Colonic mucosa (tissue), 4 donors: ENCODE results near the gene PPP2R5E. TPM values are rescaled to one million over a fixed set of nuclear protein-coding genes. Genes with fewer than 3 reads are reported as not detected.

Experiments
- DNase-seq: peaks from one replicate; pipeline ENCODE4 v3.0.0-alpha.2; 2020
- H3K27ac ChIP-seq: fragments of 200-600 bp; one replicate; pipeline ENCODE4 v1.8.0; 2021
- H3K27me3 ChIP-seq: fragments of 200-600 bp; one replicate; pipeline ENCODE4 v1.8.0; 2021
- H3K36me3 ChIP-seq: fragments of 200-600 bp; one replicate; pipeline ENCODE4 v1.8.0; 2021
- H3K4me1 ChIP-seq: fragments of 200-600 bp; one replicate; pipeline ENCODE4 v1.8.0; 2021; ENCODE audit warnings: mild to moderate bottlenecking
- H3K4me3 ChIP-seq: fragments of 200-600 bp; one replicate; pipeline ENCODE4 v1.8.0; 2021
- H3K9ac ChIP-seq, 2 donors: one replicate each; pipeline ENCODE4 v1.7.0; 2013; ENCODE audit warnings: control low read depth in 2 of 2, low read depth in 2 of 2, low read length in 2 of 2
- H3K9me3 ChIP-seq: fragments of 200-600 bp; one replicate; pipeline ENCODE4 v1.8.0; 2021
- intact Hi-C: fragments of 100-400 bp; cut with DNase I; formaldehyde crosslinking; loops from one replicate; pipeline ENCODE4 v1.14.1; 2022
- total RNA-seq, 2 donors: library from RNA; stranded (reverse); fragmentation: NEBNext Ultra II Directional in 1 of 2; extraction: Animal tissue kit (Norgen Biotek cat#: 25700) in 1 of 2; gene quantifications; one replicate each; pipeline ENCODE4 v1.2.1, GENCODE V29; 2021
- TF ChIP-seq, protein P1 (sequence below): fragments of 200-600 bp; IDR thresholded peaks from one replicate; pipeline ENCODE4 v1.8.0; 2022; ENCODE audit warnings: antibody characterized with exemption, mild to moderate bottlenecking
- donor health status: healthy.
- donor health status: DM: no; HTN: no; CAD: no.
- donor health status: DM: no; HTN: no; CAD: no.

Gene PPP2R5E
- total RNA-seq, 2 donors from 2014 or later = 58.0 to 62.7 TPM

DNA sequence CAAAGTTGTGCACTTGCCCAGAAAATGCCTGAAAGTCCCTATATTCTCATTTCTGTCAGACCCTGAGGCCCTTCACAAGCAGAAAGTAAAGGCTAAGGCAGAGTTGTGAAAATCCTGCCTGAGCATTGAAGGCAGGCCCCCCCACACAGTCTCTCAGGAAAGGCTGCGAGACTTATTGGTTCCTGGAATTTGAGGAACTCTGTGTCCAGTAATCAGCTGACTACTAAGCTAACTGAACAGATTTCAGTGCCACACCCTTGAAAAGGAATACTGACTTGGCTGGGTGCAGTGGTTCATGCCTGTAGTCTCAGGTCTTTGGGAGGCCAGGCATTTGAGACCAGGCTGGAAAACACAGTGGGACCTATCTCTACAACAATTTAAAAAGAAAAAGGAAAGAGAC is 21.1 kb upstream of the PPP2R5E start:
- Histone ChIP-seq H3K4me1 (no peaks in the 10 kb centered on the region), H3K36me3 (no peaks in the 10 kb centered on the region), H3K4me3 (no peak overlapping the region), H3K9me3 (no peaks in the 10 kb centered on the region), H3K9ac (no peak overlapping the region), H3K27me3 (no peaks in the 10 kb centered on the region), H3K27ac (no peak overlapping the region)
- intact Hi-C loops = no loop called here
- DNase-seq = peak; percentile 27
- TF ChIP-seq, protein P1, sequence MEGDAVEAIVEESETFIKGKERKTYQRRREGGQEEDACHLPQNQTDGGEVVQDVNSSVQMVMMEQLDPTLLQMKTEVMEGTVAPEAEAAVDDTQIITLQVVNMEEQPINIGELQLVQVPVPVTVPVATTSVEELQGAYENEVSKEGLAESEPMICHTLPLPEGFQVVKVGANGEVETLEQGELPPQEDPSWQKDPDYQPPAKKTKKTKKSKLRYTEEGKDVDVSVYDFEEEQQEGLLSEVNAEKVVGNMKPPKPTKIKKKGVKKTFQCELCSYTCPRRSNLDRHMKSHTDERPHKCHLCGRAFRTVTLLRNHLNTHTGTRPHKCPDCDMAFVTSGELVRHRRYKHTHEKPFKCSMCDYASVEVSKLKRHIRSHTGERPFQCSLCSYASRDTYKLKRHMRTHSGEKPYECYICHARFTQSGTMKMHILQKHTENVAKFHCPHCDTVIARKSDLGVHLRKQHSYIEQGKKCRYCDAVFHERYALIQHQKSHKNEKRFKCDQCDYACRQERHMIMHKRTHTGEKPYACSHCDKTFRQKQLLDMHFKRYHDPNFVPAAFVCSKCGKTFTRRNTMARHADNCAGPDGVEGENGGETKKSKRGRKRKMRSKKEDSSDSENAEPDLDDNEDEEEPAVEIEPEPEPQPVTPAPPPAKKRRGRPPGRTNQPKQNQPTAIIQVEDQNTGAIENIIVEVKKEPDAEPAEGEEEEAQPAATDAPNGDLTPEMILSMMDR = no peak

DNA sequence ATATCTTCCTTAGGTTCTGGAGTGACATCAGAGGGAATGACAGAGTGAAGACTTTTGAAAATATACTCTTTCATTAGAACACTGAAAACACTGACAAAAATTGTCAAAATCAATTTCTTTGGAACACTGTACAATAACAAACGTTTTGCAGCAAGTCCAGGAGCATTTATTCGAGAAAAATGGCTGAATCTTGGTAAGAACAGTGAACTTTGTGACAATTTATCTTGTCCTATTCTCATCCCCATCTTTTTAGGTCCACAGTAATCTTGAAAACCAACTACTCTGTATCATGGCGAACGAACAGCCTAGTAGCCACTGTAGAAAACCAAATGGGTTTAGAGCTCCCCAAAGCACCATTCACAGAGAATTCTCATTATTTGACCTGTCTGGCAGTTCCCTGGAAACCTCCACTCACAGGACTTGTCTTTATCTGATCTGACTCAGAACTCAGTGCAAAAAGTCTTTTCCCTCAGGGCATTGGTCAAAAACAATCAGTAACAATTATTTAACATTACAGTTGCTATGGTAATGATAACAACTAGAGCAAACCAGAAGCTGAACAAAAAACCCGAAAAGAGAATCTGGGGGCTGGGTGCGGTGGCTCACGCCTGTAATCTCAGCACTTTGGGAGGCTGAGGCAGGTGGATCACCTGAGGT is 20.3 kb upstream of the PPP2R5E start:
- Histone ChIP-seq H3K9me3 (no peaks in the 10 kb centered on the region), H3K36me3 (no peaks in the 10 kb centered on the region), H3K4me1 (no peaks in the 10 kb centered on the region), H3K27ac (no peak overlapping the region), H3K27me3 (no peaks in the 10 kb centered on the region), H3K4me3 (no peak overlapping the region), H3K9ac (no peak overlapping the region)
- intact Hi-C loops = no loop called here
- TF ChIP-seq, protein P1 = no peak
- no peak for DNase-seq

DNA sequence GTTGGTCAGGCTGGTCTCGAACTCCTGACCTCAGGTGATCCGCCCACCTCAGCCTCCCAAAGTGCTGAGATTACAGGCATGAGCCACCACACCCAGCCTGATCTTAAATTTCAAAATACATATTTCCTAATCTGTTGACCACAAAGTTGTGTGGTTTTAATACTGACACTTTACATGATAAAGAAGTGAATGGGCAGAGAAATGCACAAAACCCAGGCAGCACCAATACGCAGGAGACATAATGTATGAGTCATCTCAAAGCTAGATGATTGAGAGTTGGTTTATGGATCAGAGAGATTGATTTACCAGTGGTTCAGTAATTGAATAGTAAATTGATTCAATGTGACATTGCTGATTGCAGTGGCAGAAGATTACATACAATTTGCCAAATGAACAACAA is 19.2 kb upstream of the PPP2R5E start:
- DNase-seq = no peak
- no peaks in the 10 kb centered on the region for H3K27me3 ChIP-seq
- TF ChIP-seq, protein P1 = no peak
- intact Hi-C loops = no loop called here
- no peaks in the 10 kb centered on the region for H3K4me1 ChIP-seq
- no peak overlapping the region for H3K9ac ChIP-seq
- H3K9me3 ChIP-seq = no peaks in the 10 kb centered on the region
- H3K27ac ChIP-seq = no peak overlapping the region
- no peak overlapping the region for H3K4me3 ChIP-seq
- no peaks in the 10 kb centered on the region for H3K36me3 ChIP-seq

DNA sequence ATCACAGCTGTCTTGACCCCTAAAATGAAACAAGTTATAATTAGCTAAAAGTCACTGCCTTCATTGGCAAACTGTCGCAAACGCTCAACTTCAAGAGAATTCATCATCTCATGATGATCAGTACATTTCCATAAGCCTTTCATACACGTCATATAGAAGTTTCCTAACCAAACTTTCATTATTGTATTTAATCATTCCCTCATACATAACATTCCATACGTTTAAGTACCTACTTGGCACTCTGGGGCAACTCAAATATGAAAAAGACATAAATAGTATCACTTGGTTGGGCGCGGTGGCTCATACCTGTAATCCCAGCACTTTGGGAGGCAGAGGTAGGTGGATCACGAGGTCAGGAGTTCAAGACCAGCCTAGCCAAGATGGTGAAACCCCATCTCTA is 12.4 kb upstream of the PPP2R5E start:
- Histone ChIP-seq H3K27ac (no peak overlapping the region), H3K9ac (no peak overlapping the region), H3K36me3 (no peaks in the 10 kb centered on the region), H3K27me3 (no peaks in the 10 kb centered on the region), H3K4me3 (no peak overlapping the region), H3K4me1 (no peaks in the 10 kb centered on the region), H3K9me3 (no peaks in the 10 kb centered on the region)
- intact Hi-C loops = no loop called here
- no peak for DNase-seq
- TF ChIP-seq, protein P1 = no peak

DNA sequence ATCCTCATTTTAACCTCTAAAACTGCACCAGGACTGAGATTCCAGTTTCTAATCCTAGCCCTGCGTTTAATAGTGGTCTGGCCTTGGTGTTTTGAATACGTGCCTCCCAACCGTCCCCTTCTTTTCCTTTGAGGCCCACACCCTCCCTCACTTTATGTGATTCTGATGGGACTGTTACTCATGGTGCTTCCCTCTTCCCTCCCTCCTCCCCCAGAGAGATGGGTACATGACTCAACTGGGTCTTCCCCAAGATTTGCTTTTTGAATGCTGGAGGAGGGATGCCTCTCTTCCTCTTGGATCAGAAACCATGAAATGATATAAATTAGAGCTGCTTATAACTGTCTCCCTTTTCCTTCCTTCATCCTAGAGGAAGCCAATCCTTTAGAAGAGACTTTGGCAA is 8.2 kb upstream of the PPP2R5E start:
- no peaks in the 10 kb centered on the region for H3K9me3 ChIP-seq
- no peak for DNase-seq
- no peak overlapping the region for H3K4me3 ChIP-seq
- TF ChIP-seq, protein P1 = no peak
- H3K9ac ChIP-seq = no peak overlapping the region
- H3K36me3 ChIP-seq = no peaks in the 10 kb centered on the region
- H3K4me1 ChIP-seq = no peaks in the 10 kb centered on the region
- no peaks in the 10 kb centered on the region for H3K27me3 ChIP-seq
- intact Hi-C loops = no loop called here
- H3K27ac ChIP-seq = no peak overlapping the region
